Transverse colon (tissue), 3 donors: ENCODE measurements around the gene NSMF.

Experiments used
- EP300 ChIP-seq: sonication (generic); formaldehyde crosslinking; IDR thresholded peaks from one replicate; pipeline ENCODE4 v1.6.1; 2017; ENCODE audit warnings: antibody characterized with exemption, low read depth
- POLR2A ChIP-seq: fragments of 450-650 bp; IDR thresholded peaks from one replicate; pipeline ENCODE4 v1.6.1; 2016; ENCODE audit warnings: antibody characterized with exemption, mild to moderate bottlenecking, moderate library complexity
- TF ChIP-seq, protein P1 (sequence below), 5 experiments: fragments of 200-600 bp in 3 of 5; fragments of 450-650 bp in 2 of 5; sonication (generic) in 3 of 5; IDR thresholded peaks; 1 replicate in 2 of 5; 2 replicates in 3 of 5; pipeline ENCODE4 v1.5.1; 2016 to 2017; ENCODE audit warnings: antibody characterized with exemption in 5 of 5, inconsistent platforms in 3 of 5, mild to moderate bottlenecking in 2 of 5, moderate library complexity in 1 of 5

DNA sequence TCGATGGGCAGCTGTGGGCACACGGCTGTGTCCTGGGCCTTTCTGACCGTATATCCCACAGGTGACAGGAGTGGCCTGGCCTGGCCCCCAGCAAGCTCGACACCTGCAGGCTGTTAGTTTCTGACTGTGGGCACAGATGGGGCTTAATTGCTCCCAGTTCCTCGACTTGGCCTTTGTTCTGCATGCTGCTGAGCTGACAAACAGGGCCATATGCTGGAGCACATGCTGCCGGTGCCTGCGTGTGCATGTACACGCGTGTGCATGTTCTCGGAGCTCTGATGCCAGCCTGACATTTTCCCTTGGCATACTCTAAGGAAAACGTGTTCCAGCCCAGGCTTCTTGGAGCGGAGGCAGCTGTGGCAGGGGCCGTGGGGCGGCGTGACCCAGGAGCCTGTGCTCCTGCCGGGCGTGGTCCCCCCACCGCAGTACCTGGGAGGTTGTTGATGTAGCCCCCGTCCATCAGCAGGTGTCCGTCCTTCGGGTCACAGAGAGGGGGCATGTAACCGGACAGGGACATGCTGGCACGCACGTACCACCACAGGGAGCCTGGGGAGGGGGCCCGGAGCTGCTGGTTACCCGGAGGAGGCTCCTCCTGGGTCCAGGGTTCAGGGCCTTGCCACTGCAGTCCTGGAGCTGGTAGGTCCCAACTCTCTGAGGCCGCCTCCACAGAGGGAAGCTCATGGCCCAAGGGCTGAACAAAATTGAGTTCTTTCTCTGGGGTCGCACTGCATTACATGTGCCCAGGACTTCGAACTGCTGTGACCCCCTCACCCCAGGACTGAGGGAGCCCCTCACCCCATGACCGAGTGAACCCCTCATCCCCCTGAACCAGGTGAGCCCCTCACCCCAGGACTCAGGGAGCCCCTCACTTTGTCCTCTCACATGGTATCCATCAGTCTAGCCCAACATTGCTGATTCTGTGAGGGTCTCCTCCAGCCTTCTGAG is 4.1 kb upstream of the NSMF start:
- TF ChIP-seq EP300: no peak
- TF ChIP-seq, protein P1, sequence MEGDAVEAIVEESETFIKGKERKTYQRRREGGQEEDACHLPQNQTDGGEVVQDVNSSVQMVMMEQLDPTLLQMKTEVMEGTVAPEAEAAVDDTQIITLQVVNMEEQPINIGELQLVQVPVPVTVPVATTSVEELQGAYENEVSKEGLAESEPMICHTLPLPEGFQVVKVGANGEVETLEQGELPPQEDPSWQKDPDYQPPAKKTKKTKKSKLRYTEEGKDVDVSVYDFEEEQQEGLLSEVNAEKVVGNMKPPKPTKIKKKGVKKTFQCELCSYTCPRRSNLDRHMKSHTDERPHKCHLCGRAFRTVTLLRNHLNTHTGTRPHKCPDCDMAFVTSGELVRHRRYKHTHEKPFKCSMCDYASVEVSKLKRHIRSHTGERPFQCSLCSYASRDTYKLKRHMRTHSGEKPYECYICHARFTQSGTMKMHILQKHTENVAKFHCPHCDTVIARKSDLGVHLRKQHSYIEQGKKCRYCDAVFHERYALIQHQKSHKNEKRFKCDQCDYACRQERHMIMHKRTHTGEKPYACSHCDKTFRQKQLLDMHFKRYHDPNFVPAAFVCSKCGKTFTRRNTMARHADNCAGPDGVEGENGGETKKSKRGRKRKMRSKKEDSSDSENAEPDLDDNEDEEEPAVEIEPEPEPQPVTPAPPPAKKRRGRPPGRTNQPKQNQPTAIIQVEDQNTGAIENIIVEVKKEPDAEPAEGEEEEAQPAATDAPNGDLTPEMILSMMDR (IDR thresholded peaks at IDR 0.05): no peak
- no peak for TF ChIP-seq POLR2A
